Loucy (cell line): ENCODE results near the gene FBXL13.

Experiments
- H2AFZ ChIP-seq: fragments of 200-600 bp; sonication (generic); 2 replicates; pipeline ENCODE4 v1.6.0; 2016; ENCODE audit warnings: antibody characterized with exemption, mild to moderate bottlenecking, low read length, moderate library complexity
- H3F3A ChIP-seq: fragments of 200-600 bp; 2 replicates; pipeline ENCODE4 v1.6.0; 2016; ENCODE audit warnings: antibody characterized with exemption, low read depth, mild to moderate bottlenecking
- H3K27me3 ChIP-seq: fragments of 200-600 bp; sonication (generic); 2 replicates; pipeline ENCODE4 v1.6.1; 2014; ENCODE audit warnings: low read length, mild to moderate bottlenecking; ENCODE audit not compliant: insufficient read depth, poor library complexity, severe bottlenecking
- H3K36me3 ChIP-seq: fragments of 200-600 bp; sonication (generic); 2 replicates; pipeline ENCODE4 v1.6.1; 2016; ENCODE audit warnings: low read length; ENCODE audit not compliant: insufficient read depth
- H3K4me1 ChIP-seq: fragments of 200-600 bp; sonication (generic); 2 replicates; pipeline ENCODE4 v1.5.1; 2014; ENCODE audit warnings: low read length, mild to moderate bottlenecking; ENCODE audit not compliant: insufficient read depth, poor library complexity, severe bottlenecking
- H3K4me2 ChIP-seq: fragments of 200-600 bp; sonication (generic); 2 replicates; pipeline ENCODE4 v1.6.0; 2014; ENCODE audit warnings: antibody characterized with exemption, low read length, low read depth, mild to moderate bottlenecking; ENCODE audit not compliant: poor library complexity, severe bottlenecking
- H3K4me3 ChIP-seq: fragments of 200-600 bp; sonication (generic); 2 replicates; pipeline ENCODE4 v1.5.1; 2014; ENCODE audit warnings: low read length, mild to moderate bottlenecking, mixed read lengths; ENCODE audit not compliant: poor library complexity, severe bottlenecking
- H3K79me2 ChIP-seq: fragments of 200-600 bp; sonication (generic); 2 replicates; pipeline ENCODE4 v1.6.1; 2014; ENCODE audit warnings: low read length; ENCODE audit not compliant: insufficient read depth
- H3K9ac ChIP-seq: fragments of 200-600 bp; sonication (generic); 2 replicates; pipeline ENCODE4 v1.6.0; 2014; ENCODE audit warnings: mild to moderate bottlenecking, low read depth, low read length, moderate library complexity; ENCODE audit not compliant: poor library complexity, severe bottlenecking
- H3K9me2 ChIP-seq: fragments of 200-600 bp; sonication (generic); replicated peaks from 2 replicates; pipeline ENCODE4 v1.6.1; 2016; ENCODE audit warnings: low read depth, low read length, mixed read lengths
- H3K9me3 ChIP-seq: fragments of 200-600 bp; sonication (generic); 2 replicates; pipeline ENCODE4 v1.6.1; 2014; ENCODE audit warnings: mild to moderate bottlenecking, antibody characterized with exemption, low read length, low read depth; ENCODE audit not compliant: insufficient read depth
- H4K20me1 ChIP-seq: fragments of 200-600 bp; sonication (generic); 2 replicates; pipeline ENCODE4 v1.6.0; 2014; ENCODE audit warnings: antibody characterized with exemption, low read length, mild to moderate bottlenecking; ENCODE audit not compliant: insufficient read depth, poor library complexity, severe bottlenecking
- CTCF ChIP-seq: fragments of 200-600 bp; sonication (generic); conservative IDR thresholded peaks from 2 replicates; pipeline ENCODE4 v1.5.1; 2014; ENCODE audit warnings: mild to moderate bottlenecking, antibody characterized with exemption, low read length
- EZH2phosphoT487 ChIP-seq: fragments of 200-600 bp; IDR thresholded peaks from 2 replicates; pipeline ENCODE4 v1.6.1; 2018; ENCODE audit warnings: antibody characterized with exemption, mild to moderate bottlenecking, moderate library complexity, borderline replicate concordance

FBXL13 gene

DNA sequence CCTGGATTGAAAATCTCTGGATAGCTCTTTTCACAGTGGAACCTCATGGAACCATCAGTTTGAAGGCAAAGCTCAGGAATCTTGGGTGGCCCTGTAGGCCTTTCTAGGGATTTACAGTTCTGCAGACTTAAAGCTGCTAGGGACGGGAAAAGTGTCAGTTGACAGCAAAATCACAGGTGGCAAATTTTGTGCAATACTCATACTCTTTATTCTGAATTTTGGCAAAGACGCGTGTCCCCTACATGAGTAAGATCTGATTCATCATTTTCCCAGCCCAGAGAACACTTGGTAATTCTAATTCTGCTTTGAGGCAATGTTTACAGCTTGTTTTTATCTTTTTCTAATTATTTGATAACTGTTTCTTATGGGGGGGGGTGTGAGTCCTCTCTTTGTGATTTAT lies 158.2 kb downstream of the FBXL13 start:
- Histone ChIP-seq H3K4me1 (no peaks in the 10 kb centered on the region), H3K9me2 (no peaks in the 10 kb centered on the region), H3K79me2 (no peaks in the 10 kb centered on the region), H4K20me1 (no peaks in the 10 kb centered on the region), H3K36me3 (no peaks in the 10 kb centered on the region), H2AFZ (no peak overlapping the region), H3K27me3 (no peaks in the 10 kb centered on the region), H3K9me3 (no peaks in the 10 kb centered on the region), H3F3A (no peaks in the 10 kb centered on the region), H3K9ac (no peak overlapping the region), H3K4me3 (no peak overlapping the region), H3K4me2 (no peak overlapping the region)
- no peak for TF ChIP-seq EZH2phosphoT487
- no peak for TF ChIP-seq CTCF

DNA sequence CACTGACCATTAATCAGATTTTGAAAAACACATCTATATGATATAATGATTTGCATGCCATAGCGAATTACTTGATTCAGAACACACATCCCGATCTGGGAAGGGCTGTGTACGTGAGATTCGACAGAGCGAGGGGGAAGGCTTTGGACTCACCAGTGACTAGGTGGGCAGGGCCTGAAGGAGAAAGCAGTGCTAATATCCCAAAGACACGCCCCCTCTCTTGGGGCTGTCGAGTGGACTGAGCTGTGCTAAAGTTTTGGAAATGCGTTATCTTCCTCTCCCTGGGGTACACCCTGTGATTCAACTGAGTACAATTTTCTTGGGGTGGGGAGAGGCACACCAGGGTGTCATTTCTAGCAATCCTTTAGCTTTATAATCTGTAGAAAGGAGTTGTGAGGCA lies 160.0 kb downstream of the FBXL13 start:
- Histone ChIP-seq H3K9me3 (no peaks in the 10 kb centered on the region), H3K79me2 (no peaks in the 10 kb centered on the region), H3K4me2 (no peak overlapping the region), H3K27me3 (no peaks in the 10 kb centered on the region), H4K20me1 (no peaks in the 10 kb centered on the region), H3K9ac (no peak overlapping the region), H3K4me1 (no peaks in the 10 kb centered on the region), H3K4me3 (no peak overlapping the region), H3K36me3 (no peaks in the 10 kb centered on the region), H2AFZ (no peak overlapping the region), H3K9me2 (no peaks in the 10 kb centered on the region), H3F3A (no peaks in the 10 kb centered on the region)
- TF ChIP-seq CTCF = no peak
- TF ChIP-seq EZH2phosphoT487 = no peak

DNA sequence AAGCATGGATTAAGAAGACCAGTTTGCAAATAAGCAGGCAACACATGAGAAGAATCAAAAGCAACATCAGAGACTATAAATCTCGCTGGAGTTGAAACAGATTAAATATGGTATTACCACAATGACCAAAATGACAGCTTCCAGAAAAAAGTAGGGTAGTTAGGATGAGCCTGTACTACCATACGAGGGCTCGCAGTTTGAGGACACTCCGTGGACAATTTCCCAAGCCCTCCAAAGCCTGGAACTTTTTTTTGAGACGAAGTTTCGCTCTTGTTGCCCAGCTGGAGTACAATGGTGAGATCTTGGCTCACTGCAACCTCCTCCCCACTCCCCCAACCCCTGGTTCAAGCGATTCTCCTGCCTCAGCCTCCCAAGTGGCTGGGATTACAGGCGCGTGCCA lies 160.8 kb downstream of the FBXL13 start:
- Histone ChIP-seq H3K36me3 (no peaks in the 10 kb centered on the region), H3K4me3 (no peak overlapping the region), H3K4me2 (no peak overlapping the region), H2AFZ (no peak overlapping the region), H3K4me1 (no peaks in the 10 kb centered on the region), H3K79me2 (no peaks in the 10 kb centered on the region), H3K9me2 (no peaks in the 10 kb centered on the region), H3F3A (no peaks in the 10 kb centered on the region), H3K9ac (no peak overlapping the region), H3K27me3 (no peaks in the 10 kb centered on the region), H4K20me1 (no peaks in the 10 kb centered on the region), H3K9me3 (no peaks in the 10 kb centered on the region)
- TF ChIP-seq CTCF (no peak), EZH2phosphoT487 (no peak)
